NAMALWA (cell line): Measurements from ENCODE around the gene PCDHA8.
"Not testable (repeated sequence)": the region's sequence is repeated elsewhere in the genome, so short reads cannot be mapped to it uniquely, and the experiment has no call there.

Experiments used
- DNase-seq: peaks from one replicate; pipeline ENCODE4 v3.0.0-alpha.2; 2015; ENCODE audit warnings: low spot score

Gene PCDHA8

DNA sequence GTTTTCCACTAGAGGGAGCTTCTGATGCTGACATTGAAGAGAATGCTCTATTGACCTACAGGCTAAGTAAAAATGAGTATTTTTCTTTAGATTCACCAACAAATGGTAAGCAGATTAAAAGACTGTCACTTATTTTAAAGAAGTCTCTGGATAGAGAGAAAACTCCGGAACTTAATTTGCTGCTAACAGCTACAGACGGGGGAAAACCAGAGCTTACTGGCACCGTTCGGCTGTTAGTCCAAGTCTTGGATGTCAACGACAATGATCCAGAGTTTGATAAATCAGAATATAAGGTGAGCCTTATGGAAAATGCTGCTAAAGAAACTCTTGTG is 28.5 kb downstream of the PCDHA8 start:
- peak; percentile 15 for DNase-seq

DNA sequence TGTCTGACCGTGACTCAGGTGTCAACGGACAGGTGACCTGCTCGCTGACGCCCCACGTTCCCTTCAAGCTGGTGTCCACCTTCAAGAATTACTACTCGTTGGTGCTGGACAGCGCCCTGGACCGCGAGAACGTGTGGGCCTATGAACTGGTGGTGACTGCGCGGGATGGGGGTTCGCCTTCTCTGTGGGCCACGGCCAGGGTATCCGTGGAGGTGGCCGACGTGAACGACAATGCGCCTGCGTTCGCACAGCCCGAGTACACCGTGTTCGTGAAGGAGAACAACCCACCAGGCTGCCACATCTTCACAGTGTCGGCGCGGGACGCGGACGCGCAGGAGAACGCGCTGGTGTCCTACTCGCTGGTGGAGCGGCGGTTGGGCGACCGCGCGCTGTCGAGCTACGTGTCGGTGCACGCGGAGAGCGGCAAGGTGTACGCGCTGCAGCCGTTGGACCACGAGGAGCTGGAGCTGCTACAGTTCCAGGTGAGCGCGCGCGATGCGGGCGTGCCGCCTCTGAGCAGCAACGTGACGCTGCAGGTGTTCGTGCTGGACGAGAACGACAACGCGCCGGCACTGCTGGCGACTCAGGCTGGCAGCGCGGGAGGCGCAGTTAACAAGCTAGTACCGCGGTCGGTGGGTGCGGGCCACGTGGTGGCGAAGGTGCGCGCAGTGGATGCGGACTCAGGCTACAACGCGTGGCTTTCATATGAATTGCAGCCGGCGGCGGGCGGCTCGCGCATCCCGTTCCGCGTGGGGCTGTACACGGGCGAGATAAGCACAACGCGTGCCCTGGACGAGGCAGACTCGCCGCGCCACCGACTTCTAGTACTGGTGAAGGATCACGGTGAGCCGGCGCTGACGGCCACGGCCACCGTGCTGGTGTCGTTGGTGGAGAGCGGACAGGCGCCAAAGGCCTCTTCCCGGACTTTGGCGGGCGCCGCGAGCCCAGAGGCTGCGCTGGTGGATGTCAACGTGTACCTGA is 29.5 kb downstream of the PCDHA8 start:
- DNase-seq, result no peak

DNA sequence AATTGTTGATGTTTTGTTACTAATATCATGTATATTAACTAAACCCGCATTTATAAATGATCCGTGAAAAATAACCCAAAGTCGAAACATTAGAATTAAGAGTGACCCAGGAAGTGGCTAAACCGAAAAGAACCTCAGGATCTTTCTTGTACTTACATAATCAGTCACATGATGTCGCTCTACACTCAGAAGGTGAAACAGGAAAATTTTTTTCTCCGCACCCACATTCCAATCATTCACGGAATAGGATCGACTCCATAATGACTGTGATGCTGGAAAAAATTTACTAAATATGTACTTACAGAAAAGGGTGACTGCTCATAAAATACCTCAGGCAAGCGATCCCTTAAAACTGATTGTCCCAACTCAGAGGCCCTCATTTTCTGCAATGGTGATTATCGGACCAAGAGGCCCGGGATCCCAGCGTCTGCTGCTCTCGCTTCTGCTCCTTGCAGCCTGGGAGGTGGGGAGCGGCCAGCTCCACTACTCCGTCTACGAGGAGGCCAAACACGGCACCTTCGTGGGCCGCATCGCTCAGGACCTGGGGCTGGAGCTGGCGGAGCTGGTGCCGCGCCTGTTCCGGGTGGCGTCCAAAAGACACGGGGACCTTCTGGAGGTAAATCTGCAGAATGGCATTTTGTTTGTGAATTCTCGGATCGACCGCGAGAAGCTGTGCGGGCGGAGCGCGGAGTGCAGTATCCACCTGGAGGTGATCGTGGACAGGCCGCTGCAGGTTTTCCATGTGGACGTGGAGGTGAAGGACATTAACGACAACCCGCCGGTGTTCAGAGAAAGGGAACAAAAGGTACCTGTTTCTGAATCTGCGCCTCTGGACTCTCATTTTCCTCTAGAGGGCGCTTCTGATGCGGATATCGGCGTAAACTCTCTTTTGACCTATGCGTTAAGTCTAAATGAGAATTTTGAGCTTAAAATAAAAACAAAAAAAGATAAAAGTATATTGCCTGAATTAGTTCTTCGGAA is 34.4 kb downstream of the PCDHA8 start, which contains the start of gene PCDHA12:
Gene PCDHA12 (plus strand): TSS at position 224 of the 981 bp plus-strand sequence. CDS start 165 bp downstream, at position 389.
- DNase-seq, result peak; percentile 5

DNA sequence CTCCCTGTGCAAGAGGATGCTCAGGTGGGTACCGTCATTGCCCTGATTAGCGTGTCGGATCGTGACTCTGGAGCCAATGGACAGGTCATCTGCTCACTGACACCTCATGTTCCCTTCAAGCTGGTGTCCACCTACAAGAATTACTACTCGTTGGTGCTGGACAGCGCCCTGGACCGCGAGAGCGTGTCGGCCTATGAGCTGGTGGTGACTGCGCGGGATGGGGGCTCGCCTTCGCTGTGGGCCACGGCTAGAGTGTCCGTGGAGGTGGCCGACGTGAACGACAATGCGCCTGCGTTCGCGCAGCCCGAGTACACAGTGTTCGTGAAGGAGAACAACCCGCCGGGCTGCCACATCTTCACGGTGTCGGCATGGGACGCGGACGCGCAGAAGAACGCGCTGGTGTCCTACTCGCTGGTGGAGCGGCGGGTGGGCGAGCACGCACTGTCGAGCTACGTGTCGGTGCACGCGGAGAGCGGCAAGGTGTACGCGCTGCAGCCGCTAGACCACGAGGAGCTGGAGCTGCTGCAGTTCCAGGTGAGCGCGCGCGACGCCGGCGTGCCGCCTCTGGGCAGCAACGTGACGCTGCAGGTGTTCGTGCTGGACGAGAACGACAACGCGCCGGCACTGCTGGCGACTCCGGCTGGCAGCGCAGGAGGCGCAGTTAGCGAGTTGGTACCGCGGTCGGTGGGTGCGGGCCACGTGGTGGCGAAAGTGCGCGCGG is 35.7 kb downstream of the PCDHA8 start:
- not testable (repeated sequence) for DNase-seq

DNA sequence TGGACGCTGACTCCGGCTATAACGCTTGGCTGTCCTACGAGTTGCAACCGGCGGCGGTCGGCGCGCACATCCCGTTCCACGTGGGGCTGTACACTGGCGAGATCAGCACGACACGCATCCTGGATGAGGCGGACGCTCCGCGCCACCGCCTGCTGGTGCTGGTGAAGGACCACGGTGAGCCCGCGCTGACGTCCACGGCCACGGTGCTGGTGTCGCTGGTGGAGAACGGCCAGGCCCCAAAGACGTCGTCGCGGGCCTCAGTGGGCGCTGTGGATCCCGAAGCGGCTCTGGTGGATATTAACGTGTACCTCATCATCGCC is 36.2 kb downstream of the PCDHA8 start:
- no peak for DNase-seq

DNA sequence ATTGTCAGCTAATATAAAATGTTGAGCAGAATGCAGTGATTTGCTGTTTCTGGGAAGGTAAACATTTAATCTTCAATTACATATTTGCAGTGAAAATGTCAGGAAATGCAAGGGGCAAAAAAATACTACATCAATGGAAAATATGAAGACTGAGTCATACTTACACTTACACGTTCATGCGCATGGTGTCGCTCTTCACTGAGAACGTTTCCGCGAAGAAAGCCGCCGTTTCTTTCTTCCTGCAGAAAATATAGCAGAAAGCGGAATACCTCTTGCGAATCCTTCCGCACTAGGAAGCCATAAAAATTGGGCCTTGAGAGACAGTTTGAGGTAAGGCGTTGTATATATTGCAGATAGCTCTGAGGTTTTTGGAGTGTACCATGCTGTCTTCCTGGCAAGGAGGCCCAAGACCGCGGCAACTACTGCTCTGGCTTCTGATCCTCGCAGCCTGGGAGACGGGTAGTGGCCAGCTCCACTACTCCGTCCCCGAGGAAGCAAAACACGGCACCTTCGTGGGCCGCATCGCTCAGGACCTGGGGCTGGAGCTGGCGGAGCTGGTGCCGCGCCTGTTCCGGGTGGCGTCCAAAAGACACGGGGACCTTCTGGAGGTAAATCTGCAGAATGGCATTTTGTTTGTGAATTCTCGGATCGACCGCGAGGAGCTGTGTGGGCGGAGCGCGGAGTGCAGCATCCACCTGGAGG is 41.1 kb downstream of the PCDHA8 start, which contains the start of gene PCDHA13:
Gene PCDHA13 (plus strand): TSS at position 236 of the 702 bp plus-strand sequence. CDS start 145 bp downstream, at position 381.
- no peak for DNase-seq

DNA sequence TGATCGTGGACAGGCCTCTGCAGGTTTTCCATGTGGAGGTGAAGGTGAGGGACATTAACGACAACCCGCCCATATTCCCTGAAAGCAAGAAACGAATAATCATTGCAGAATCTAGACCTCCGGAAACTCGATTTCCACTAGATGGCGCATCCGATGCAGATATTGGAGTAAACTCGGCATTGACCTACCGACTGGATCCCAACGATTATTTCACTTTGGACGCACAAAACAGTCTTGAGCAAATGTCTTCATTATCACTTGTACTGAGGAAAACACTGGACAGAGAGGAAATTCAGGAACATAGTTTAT is 41.6 kb downstream of the PCDHA8 start:
- DNase-seq, result peak; percentile 10

DNA sequence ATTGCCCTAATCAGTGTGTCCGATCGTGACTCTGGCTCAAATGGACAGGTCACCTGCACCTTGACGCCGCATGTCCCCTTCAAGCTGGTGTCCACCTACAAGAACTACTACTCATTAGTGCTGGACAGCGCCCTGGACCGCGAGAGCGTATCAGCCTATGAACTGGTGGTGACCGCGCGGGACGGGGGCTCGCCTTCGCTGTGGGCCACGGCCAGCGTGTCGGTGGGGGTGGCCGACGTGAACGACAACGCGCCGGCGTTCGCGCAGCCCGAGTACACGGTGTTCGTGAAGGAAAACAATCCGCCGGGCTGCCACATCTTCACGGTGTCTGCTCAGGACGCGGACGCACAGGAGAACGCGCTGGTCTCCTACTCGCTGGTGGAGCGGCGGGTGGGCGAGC is 42.4 kb downstream of the PCDHA8 start:
- DNase-seq, result no peak

DNA sequence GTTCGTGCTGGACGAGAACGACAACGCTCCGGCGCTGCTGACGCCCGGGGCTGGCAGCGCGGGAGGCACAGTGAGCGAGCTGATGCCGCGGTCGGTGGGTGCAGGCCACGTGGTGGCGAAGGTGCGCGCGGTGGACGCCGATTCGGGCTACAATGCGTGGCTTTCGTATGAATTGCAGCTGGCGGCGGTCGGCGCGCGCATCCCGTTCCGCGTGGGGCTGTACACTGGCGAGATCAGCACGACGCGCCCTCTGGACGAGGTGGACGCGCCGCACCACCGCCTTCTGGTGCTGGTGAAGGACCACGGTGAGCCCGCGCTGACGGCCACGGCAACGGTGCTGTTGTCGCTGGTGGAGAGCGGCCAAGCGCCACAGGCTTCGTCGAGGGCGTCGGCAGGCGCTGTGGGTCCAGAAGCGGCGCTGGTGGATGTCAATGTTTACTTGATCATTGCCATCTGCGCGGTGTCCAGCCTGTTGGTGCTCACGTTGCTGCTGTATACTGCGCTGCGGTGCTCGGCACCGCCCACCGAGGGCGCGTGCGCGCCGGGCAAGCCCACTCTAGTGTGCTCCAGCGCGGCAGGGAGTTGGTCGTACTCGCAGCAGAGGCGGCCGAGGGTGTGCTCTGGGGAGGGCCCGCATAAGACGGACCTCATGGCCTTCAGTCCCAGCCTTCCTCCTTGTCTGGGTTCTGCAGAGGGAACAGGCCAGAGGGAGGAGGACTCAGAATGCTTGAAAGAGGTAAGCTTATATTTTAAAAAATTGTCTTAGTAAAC is 43.1 kb downstream of the PCDHA8 start:
- DNase-seq, result no peak
